OCI-LY3 (cell line): Measurements from ENCODE around the gene EHD3.

Source experiments
- CTCF ChIP-seq: fragments of 200-600, 300-600 bp; sonication (generic); IDR thresholded peaks from 2 replicates; pipeline ENCODE4 v1.5.1; 2014; ENCODE audit warnings: antibody characterized with exemption, low read length, low read depth
- EZH2phosphoT487 ChIP-seq: fragments of 200-600 bp; shearing (Covaris generic); IDR thresholded peaks from 2 replicates; pipeline ENCODE4 v1.6.1; 2018; ENCODE audit warnings: antibody characterized with exemption, mixed run types, low read depth

GRCh38 chr2:31286230-31286629 is 52.3 kb downstream of the EHD3 start:
- TF ChIP-seq CTCF (no peak), EZH2phosphoT487 (no peak)
